Activated T-cell treated with anti-CD3 and anti-CD28 coated beads for 1 hour (primary cell): Measurements from ENCODE around the gene IDH3G.

Experiments
- DNase-seq: peaks from one replicate; pipeline ENCODE4 v3.0.0-alpha.2; 2020; ENCODE audit warnings: low read depth

Gene IDH3G

DNA sequence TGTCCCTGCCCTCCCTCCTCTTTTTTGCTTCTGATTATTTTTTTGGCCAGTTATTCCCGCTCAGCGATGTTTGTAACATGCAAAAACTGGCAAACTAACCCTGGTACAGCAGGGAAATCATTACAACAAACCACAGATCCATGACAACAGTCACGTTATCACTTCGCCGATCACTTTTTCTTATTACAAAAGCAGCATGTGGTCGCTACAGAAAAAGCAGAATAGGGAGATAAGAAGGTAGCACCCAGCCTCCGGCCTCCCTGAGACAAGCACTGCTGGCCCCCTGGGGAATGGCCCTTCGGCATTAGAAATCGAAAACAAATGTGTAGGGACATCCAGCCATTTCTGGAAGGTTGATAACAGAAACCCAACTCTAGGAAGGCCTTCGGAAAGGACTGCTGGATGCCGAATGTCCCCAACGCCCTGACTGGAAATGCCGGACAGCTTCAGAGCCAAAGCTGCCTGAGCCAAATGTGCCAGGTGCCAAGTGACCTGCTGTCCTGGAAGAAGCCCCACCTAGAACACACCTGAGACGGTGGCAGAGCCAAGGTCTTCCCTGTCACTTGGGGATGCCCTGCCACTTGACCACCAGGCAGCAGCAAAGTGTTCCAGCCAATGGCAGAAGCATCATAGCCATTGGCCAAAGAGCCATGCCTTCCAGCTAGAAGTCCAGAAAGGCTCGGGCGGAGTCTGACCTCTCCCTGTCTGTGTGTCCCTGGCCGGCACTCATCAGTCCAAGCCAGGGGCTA lies 2.9 kb downstream of the IDH3G start:
- no peak for DNase-seq

DNA sequence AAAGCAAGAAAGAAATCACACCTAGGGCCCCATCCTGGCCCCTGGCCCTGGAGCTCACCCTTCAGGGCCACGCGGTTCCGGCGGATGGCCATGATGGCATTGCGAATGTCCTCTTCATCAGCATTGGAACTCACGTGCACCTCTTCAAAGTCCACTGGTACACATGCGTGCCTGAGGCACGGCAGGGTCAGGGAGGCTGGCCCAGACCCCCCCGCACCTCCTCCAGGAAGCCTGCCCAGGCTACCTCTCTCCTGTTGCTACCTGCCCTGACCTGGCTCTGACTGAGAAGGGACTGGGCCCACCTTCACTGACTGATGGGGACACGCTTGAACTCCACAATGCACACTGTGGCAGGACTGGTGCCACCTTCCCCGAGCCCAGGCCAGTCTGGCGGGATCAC lies 4.5 kb downstream of the IDH3G start:
- DNase-seq = no peak

- no peak for DNase-seq
Measured at GRCh38 chrX:153786669-153787068, 7.5 kb downstream of the IDH3G start.

DNA sequence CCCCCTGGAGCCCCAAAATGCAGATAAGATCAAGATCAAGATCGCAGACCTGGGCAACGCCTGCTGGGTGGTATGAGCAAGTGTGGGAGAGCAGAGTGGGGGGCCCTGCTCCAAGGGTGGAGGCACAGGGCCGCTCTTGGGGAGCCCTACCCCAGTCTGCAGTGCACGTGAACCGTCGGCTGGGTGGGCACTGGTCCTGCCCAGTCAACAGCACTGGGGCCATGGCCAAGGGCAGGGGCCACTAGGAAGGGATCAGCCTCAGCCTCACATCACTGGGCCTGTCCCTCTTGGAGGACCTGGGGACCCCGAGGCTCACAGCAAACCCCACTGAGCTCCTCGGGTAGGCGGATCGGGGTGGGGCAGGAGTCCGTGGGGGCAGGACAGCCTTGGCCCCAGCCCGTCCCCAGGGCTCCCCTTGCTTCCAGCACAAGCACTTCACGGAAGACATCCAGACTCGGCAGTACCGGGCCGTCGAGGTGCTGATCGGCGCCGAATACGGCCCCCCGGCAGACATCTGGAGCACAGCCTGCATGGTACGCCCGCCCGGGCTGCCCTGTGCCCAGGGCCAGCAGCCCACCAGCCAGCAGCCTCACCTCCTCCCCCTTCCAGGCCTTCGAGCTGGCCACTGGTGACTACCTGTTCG lies 9.7 kb downstream of the IDH3G start:
- DNase-seq = no peak

DNA sequence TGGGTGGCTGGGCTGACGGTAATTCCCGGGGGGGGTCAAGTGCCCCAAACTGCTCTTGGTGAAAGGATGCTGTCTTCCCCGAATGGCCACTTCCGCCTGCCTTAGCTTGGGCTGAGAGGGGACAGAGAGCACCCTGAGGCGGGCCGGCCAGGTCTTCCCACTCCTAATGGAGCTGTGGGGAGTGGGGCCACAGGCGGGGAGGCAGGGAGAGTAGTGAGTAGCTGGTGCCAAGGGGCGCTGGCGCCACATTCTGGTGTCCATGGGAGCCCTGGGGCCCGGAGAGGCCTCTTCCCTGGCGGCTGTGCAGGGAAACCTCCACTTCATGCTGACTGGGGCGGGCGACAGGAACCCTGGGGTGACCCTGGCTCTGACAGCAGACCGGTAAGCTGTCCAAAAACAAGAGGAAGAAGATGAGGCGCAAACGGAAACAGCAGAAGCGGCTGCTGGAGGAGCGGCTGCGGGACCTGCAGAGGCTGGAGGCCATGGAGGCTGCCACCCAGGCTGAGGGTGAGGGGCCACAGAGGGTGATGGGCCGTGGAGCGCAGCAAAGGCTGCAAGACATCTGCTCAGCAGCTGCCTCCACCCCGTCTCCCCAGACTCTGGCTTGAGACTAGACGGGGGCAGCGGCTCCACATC lies 10.7 kb downstream of the IDH3G start:
- DNase-seq = no peak

GRCh38 chrX:153782871-153783270 lies 11.3 kb downstream of the IDH3G start:
- no peak for DNase-seq

DNA sequence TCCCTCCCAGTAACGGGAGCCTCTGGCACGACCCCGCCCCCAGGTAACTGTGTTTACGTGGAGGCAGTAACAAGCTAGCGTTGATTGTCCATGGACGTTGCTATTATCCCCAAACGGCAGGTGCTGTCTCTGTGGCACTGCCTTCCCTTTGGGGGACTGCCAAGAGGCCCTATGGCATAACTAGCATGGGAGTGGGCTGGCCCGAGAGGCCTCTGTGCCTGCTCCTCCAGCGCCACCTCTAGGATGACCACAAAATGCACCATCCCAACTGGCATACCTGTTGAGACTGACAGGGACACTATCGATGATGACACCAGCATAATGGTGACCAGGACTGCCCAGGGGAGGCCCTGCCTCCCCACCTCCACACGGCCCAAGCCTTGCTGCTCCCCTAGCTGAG lies 11.9 kb downstream of the IDH3G start:
- no peak for DNase-seq

GRCh38 chrX:153781428-153782047 lies 12.6 kb downstream of the IDH3G start:
- DNase-seq = no peak

DNA sequence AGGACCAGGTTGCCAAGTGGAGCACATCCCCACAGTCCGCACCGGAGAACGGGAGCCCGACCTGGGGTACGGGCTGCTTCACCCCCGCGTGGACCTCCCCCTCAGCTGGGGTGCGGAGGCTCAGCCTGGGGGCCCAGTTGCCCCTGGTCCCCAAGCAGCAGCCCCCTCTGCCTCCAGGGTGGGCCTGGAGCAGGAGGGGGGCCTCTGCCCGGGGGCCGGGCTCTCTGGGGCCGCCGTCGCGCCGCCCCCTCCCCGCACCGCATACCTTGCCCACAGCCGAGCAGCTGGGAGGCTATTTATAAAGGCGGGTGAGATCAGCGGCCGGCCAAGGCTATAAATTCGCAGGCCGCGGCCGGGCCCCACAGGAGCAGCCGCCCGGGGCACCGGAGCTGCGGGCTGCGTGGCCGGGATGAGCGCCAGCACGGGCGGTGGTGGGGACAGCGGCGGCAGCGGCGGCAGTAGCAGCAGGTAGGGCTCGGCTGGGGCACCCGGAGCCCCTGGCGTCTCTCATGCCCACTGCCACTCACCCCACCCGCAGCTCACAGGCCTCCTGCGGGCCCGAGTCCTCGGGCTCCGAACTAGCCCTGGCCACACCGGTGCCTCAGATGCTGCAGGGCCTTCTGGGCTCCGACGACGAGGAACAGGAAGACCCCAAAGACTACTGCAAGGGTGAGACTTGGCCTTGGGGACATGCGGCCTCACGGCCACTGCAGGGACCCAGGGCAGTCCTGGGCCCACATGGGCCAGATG lies 13.3 kb downstream of the IDH3G start, which contains the start of gene SRPK3:
Gene SRPK3, plus strand, starts transcription at position 364 of the 750 bp plus-strand sequence. Its CDS starts 46 bp downstream, at position 410.
- DNase-seq = no peak

GRCh38 chrX:153779891-153780677 lies 14.1 kb downstream of the IDH3G start:
- no peak for DNase-seq

GRCh38 chrX:153778684-153779101 lies 15.5 kb downstream of the IDH3G start:
- DNase-seq = no peak

- DNase-seq = no peak
Measured at GRCh38 chrX:153778181-153778580, 16.0 kb downstream of the IDH3G start.

GRCh38 chrX:153777261-153778090 lies 16.7 kb downstream of the IDH3G start:
- no peak for DNase-seq

DNA sequence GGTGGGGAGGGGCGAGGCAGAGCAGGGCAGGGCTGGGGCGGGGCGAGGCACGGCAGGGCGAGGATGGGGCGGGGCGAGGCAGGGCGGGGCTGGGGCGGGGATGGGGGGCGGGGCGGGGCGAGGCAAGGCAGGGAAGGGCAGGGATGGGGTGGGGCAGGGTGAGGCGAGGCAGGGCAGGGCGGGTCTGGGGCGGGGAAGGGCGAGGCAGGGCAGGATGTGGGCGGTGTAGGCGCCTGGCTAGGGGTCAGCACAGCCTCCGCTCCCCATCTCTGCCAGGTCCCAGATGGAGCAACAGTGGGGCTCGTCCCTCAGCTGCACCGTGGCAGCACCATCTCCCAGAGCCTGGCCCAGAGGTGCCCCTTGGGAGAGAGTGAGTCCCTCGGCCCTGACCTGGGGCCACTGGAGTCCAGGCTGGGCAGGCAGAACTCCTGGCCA lies 17.5 kb downstream of the IDH3G start:
- DNase-seq = no peak

GRCh38 chrX:153776120-153776599 lies 18.0 kb downstream of the IDH3G start:
- DNase-seq = no peak

DNA sequence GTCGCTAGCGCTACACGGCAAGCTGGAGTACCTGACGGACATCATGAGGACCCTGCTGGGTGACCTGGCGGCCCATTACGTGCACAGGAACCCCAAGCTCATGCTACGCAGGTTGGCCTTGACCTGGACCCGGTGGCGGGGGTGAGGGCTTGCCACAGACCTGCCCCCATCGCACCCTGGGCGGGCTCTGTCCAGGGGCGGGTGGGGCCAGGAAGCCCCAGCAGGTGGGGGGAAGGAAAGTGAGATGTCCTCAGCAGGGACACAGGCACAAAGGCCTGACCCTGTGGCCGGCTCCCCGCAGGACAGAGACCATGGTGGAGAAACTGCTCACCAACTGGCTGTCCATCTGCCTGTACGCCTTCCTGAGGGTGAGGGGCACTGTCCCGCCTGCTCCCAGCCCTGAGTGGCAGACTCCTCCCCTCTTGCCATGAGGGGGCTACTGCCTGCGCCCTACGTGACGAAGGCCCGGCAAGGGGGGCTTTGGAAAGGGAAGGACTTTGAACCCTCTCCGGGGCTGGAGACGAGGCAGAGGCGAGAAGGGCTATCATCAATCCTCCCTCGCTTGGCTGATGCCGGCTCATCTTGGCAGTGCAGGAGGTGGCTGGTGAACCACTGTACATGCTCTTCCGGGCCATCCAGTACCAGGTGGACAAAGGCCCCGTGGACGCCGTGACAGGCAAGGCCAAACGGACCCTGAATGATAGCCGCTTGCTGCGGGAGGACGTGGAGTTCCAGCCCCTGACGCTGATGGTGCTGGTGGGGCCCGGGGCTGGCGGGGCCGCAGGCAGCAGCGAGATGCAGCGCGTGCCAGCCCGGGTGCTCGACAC lies 18.7 kb downstream of the IDH3G start:
- no peak for DNase-seq

DNA sequence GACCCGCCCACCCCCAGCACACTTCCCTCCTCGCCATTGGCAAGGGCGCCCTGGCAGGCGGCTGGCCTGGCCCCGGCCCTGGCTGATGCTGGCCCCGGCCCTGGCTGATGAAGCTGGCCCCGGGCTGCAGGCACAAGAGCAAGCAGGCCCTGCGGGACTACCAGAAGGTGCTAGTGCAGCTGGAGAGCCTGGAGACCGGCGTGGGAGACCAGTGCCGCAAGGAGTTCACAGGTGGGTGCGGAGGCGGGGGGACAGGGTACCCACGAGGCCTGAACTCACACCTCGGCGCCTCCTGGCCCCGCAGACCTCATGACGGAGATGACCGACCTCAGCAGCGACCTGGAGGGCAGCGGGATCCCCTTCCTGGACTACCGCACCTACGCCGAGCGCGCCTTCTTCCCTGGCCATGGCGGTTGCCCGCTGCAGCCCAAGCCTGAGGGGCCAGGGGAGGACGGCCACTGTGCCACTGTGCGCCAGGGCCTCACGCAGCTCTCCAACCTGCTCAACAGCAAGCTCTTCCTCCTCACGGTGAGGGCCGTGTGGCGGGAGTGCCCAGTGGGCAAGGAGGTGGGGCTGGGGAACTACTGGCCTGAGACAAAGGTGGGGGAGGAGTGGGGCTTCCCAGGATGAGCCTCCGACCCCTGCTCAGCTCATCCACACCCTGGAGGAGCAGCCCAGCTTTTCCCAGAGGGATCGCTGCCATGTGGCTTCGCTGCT lies 19.4 kb downstream of the IDH3G start:
- no peak for DNase-seq
